MM.1S (cell line): ENCODE measurements around the gene IFI30.
"Not testable (repeated sequence)": the region's sequence is repeated elsewhere in the genome, so short reads cannot be mapped to it uniquely, and the experiment has no call there.

Experiments used
- DNase-seq: peaks from one replicate; pipeline ENCODE4 v3.0.0-alpha.2; 2015
- H2AFZ ChIP-seq: fragments of 300-600 bp; sonication (generic); 2 replicates; pipeline ENCODE4 v1.6.0; 2016; ENCODE audit warnings: antibody characterized with exemption, low read length
- H3F3A ChIP-seq: fragments of 300-600 bp; sonication (generic); 2 replicates; pipeline ENCODE4 v1.6.1; 2016; ENCODE audit warnings: mild to moderate bottlenecking, antibody characterized with exemption, low read length, moderate library complexity, mixed read lengths; ENCODE audit not compliant: insufficient read depth
- H3K27ac ChIP-seq: fragments of 300-600 bp; sonication (generic); 2 replicates; pipeline ENCODE4 v1.5.1; 2016; ENCODE audit warnings: mild to moderate bottlenecking, low read length
- H3K27me3 ChIP-seq: fragments of 300-600 bp; sonication (generic); replicated peaks from 2 replicates; pipeline ENCODE4 v1.6.0; 2016; ENCODE audit warnings: low read length; ENCODE audit not compliant: insufficient read depth
- H3K36me3 ChIP-seq: fragments of 300-600 bp; sonication (generic); replicated peaks from 2 replicates; pipeline ENCODE4 v1.6.1; 2016; ENCODE audit warnings: mild to moderate bottlenecking, low read length, mixed read lengths; ENCODE audit not compliant: insufficient read depth
- H3K4me1 ChIP-seq: fragments of 300-600 bp; sonication (generic); 2 replicates; pipeline ENCODE4 v1.6.1; 2016; ENCODE audit warnings: low read length, mixed read lengths
- H3K4me2 ChIP-seq: fragments of 300-600 bp; sonication (generic); 2 replicates; pipeline ENCODE4 v1.6.0; 2016; ENCODE audit warnings: low read depth, low read length
- H3K4me3 ChIP-seq: fragments of 300-600 bp; sonication (generic); 2 replicates; pipeline ENCODE4 v1.5.1; 2016; ENCODE audit warnings: low read length, mixed read lengths
- H3K79me2 ChIP-seq: fragments of 300-600 bp; sonication (generic); 2 replicates; pipeline ENCODE4 v1.6.1; 2016; ENCODE audit warnings: mixed run types, low read length, mixed read lengths
- H3K9ac ChIP-seq: fragments of 300-600 bp; sonication (generic); 2 replicates; pipeline ENCODE4 v1.6.1; 2016; ENCODE audit warnings: low read length, mixed read lengths
- H3K9me2 ChIP-seq: fragments of 300-600 bp; sonication (generic); replicated peaks from 2 replicates; pipeline ENCODE4 v1.6.1; 2016; ENCODE audit warnings: mild to moderate bottlenecking, low read length, mixed read lengths; ENCODE audit not compliant: insufficient read depth
- H3K9me3 ChIP-seq: fragments of 300-600 bp; sonication (generic); replicated peaks from 2 replicates; pipeline ENCODE4 v1.6.1; 2016; ENCODE audit warnings: mild to moderate bottlenecking, low read length, mixed read lengths; ENCODE audit not compliant: insufficient read depth
- H4K20me1 ChIP-seq: fragments of 300-600 bp; sonication (generic); 2 replicates; pipeline ENCODE4 v1.6.1; 2016; ENCODE audit warnings: mild to moderate bottlenecking, low read length, moderate library complexity, mixed read lengths; ENCODE audit not compliant: insufficient read depth
- CTCF ChIP-seq: fragments of 300-600 bp; sonication (generic); IDR thresholded peaks from 2 replicates; pipeline ENCODE4 v1.5.1; 2016; ENCODE audit warnings: antibody characterized with exemption, low read length, mixed read lengths
- EZH2 ChIP-seq: fragments of 300-600 bp; sonication (generic); optimal IDR thresholded peaks from 2 replicates; pipeline ENCODE3; 2017; ENCODE audit warnings: low read depth, mild to moderate bottlenecking, antibody characterized with exemption, low read length, mixed read lengths
- EZH2phosphoT487 ChIP-seq: fragments of 300-600 bp; sonication (generic); IDR thresholded peaks from 2 replicates; pipeline ENCODE4 v1.6.1; 2018; ENCODE audit warnings: antibody characterized with exemption, low read length

Gene IFI30

GRCh38 chr19:18205200-18205892 lies 31.7 kb downstream of the IFI30 start:
- Histone ChIP-seq H4K20me1 (no peaks in the 10 kb centered on the region), H3K4me3 (peak overlapping the region; percentile 81), H3K4me1 (peaks cover 11% of the 10 kb centered on the region), H3K9me3 (no peaks in the 10 kb centered on the region), H3K27me3 (peaks cover 22% of the 10 kb centered on the region), H3K9ac (peak overlapping the region; percentile 91), H3K36me3 (no peaks in the 10 kb centered on the region), H3K4me2 (peak overlapping the region; percentile 85), H3K9me2 (no peaks in the 10 kb centered on the region), H3F3A (peaks cover 6% of the 10 kb centered on the region), H3K27ac (peak overlapping the region; percentile 81; the same call in 1 of the 2 replicates), H2AFZ (peak overlapping the region; percentile 80), H3K79me2 (peaks cover 16% of the 10 kb centered on the region)
- TF ChIP-seq EZH2 (no peak), EZH2phosphoT487 (no peak), CTCF (no peak)
- DNase-seq: peak; percentile 80

GRCh38 chr19:18206018-18206417 lies 32.4 kb downstream of the IFI30 start:
- H3K79me2 ChIP-seq: peaks cover 16% of the 10 kb centered on the region
- H3K27ac ChIP-seq: no peak overlapping the region
- no peak overlapping the region for H3K4me3 ChIP-seq

GRCh38 chr19:18208098-18208951 lies 34.7 kb downstream of the IFI30 start:
- peaks cover 5% of the 10 kb centered on the region for H3K4me1 ChIP-seq
- H3K9me3 ChIP-seq: no peaks in the 10 kb centered on the region
- H3K9me2 ChIP-seq: no peaks in the 10 kb centered on the region
- peaks cover 6% of the 10 kb centered on the region for H3F3A ChIP-seq
- TF ChIP-seq EZH2phosphoT487 (no peak), EZH2 (no peak), CTCF (peak; percentile 62)
- H3K9ac ChIP-seq: no peak overlapping the region
- no peaks in the 10 kb centered on the region for H3K36me3 ChIP-seq
- no peaks in the 10 kb centered on the region for H4K20me1 ChIP-seq
- no peak overlapping the region for H3K27ac ChIP-seq
- H2AFZ ChIP-seq: no peak overlapping the region
- peaks cover 47% of the 10 kb centered on the region for H3K27me3 ChIP-seq
- H3K4me3 ChIP-seq: no peak overlapping the region
- no peak overlapping the region for H3K4me2 ChIP-seq
- peak; percentile 35 for DNase-seq
- H3K79me2 ChIP-seq: peaks cover 2% of the 10 kb centered on the region; the same call in 1 of the 2 replicates

More at GRCh38 chr19:18206018-18206417, 32.4 kb downstream of the IFI30 start:
- Histone ChIP-seq H3K9me2 (no peaks in the 10 kb centered on the region), H4K20me1 (no peaks in the 10 kb centered on the region), H3K9me3 (no peaks in the 10 kb centered on the region), H3K27me3 (peaks cover 29% of the 10 kb centered on the region), H3K4me1 (peaks cover 11% of the 10 kb centered on the region), H3F3A (peaks cover 6% of the 10 kb centered on the region), H3K9ac (no peak overlapping the region), H2AFZ (no peak overlapping the region), H3K4me2 (no peak overlapping the region), H3K36me3 (no peaks in the 10 kb centered on the region)
- no peak for TF ChIP-seq EZH2
- TF ChIP-seq CTCF: no peak
- TF ChIP-seq EZH2phosphoT487: no peak
- no peak for DNase-seq

GRCh38 chr19:18209912-18210311 lies 36.3 kb downstream of the IFI30 start:
- H3K4me1 ChIP-seq, H3F3A ChIP-seq, H3K4me2 ChIP-seq, H3K27ac ChIP-seq, H3K4me3 ChIP-seq, H3K9ac ChIP-seq, H2AFZ ChIP-seq, H4K20me1 ChIP-seq, DNase-seq, H3K36me3 ChIP-seq, H3K79me2 ChIP-seq, H3K9me2 ChIP-seq, H3K9me3 ChIP-seq: not testable (repeated sequence)
- peaks cover 60% of the 10 kb centered on the region for H3K27me3 ChIP-seq
